Body of pancreas (tissue), 4 donors: ENCODE measurements around the gene YWHAG.

Experiments
- CTCF ChIP-seq, 7 experiments: fragments of 450-650 bp in 4 of 7; fragments of 200-600 bp in 3 of 7; sonication (generic) in 3 of 7; IDR thresholded peaks; one replicate each; pipeline ENCODE4 v1.5.1; 2016 to 2019; ENCODE audit warnings: antibody characterized with exemption in 7 of 7
- POLR2A ChIP-seq, 3 donors: fragments of 450-650 bp; IDR thresholded peaks; one replicate each; pipeline ENCODE4 v1.6.1; 2016; ENCODE audit warnings: antibody characterized with exemption in 3 of 3, mild to moderate bottlenecking in 2 of 3

- TF ChIP-seq CTCF (IDR thresholded peaks at IDR 0.05) (no peak), POLR2A (IDR thresholded peaks at IDR 0.05) (no peak)
These were observed 57.8 kb downstream of the YWHAG start for GRCh38 chr7:76301000-76301399.
